A549 (cell line): ENCODE data around the gene SEMA6D. TPM values are rescaled to one million over a fixed set of nuclear protein-coding genes. Genes with fewer than 3 reads are reported as not detected.
"Not testable (repeated sequence)": the region's sequence is repeated elsewhere in the genome, so short reads cannot be mapped to it uniquely, and the experiment has no call there.

Experiments used
- ATAC-seq, 2 experiments: fragments of 200-7000 bp in 1 of 2; fragments of >200 bp in 1 of 2; cut with Nextera tagmentation in 1 of 2; cut with Tn5 transposase in 1 of 2; 3 replicates each; pipeline versions ENCODE4 v1.8.0 to v1.9.1; 2018 to 2020; ENCODE audit warnings: mild to moderate bottlenecking in 1 of 2, moderate library complexity in 1 of 2
- CTCF ChIA-PET: fragments of 300-600 bp; sonication (Branson Sonifier 250); formaldehyde crosslinking; extraction: SDS; loops from one replicate; lab custom pipeline; 2021; ENCODE audit warnings: antibody characterized with exemption, inconsistent platforms; lab: Yijun Ruan, JAX
- POLR2A ChIA-PET: fragments of 350-600 bp; formaldehyde crosslinking; extraction: SDS; loops from one replicate; lab custom pipeline; 2021; ENCODE audit warnings: antibody characterized with exemption, inconsistent platforms; lab: Yijun Ruan, JAX
- DNase-seq, 2 experiments: peaks; one replicate each; pipeline versions ENCODE4 v3.0.0 to v3.0.0-alpha.2; 2011 to 2016; ENCODE audit warnings: low read depth in 1 of 2, low spot score in 1 of 2
- FAIRE-seq: peaks from 2 replicates; lab custom pipeline; 2011; peaks lifted over from hg19 to GRCh38; lab: Jason Lieb, UNC
- H3K27ac ChIP-seq, 2 experiments: fragments of >200 bp; sonication (Bioruptor Twin); formaldehyde crosslinking; 3 replicates each; pipeline ENCODE4 v1.5.1; 2016 to 2017
- H3K4me1 ChIP-seq: fragments of >200 bp; sonication (Bioruptor Twin); formaldehyde crosslinking; 3 replicates; pipeline ENCODE4 v1.6.1; 2016
- H3K4me2 ChIP-seq: fragments of >200 bp; sonication (Bioruptor Twin); formaldehyde crosslinking; 3 replicates; pipeline ENCODE4 v1.6.1; 2016
- H3K4me3 ChIP-seq: fragments of >200 bp; sonication (Bioruptor Twin); formaldehyde crosslinking; 3 replicates; pipeline ENCODE4 v1.5.1; 2016
- H3K9me3 ChIP-seq: fragments of >200 bp; sonication (Bioruptor Twin); formaldehyde crosslinking; 3 replicates; pipeline ENCODE4 v1.6.1; 2016
- ATOH8 ChIP-seq: fragments of 250-450 bp; sonication (Bioruptor Pico); IDR thresholded peaks from 2 replicates; pipeline ENCODE4 v1.5.0; 2020; ENCODE audit warnings: low read depth, mild to moderate bottlenecking, moderate library complexity
- CHD4 ChIP-seq: fragments of 200-600 bp; sonication (generic); IDR thresholded peaks from 2 replicates; pipeline ENCODE4 v1.6.1; 2016; ENCODE audit warnings: antibody characterized with exemption, mild to moderate bottlenecking, borderline replicate concordance
- EP300 ChIP-seq, 2 experiments: fragments of >200 bp; sonication (Bioruptor Twin); formaldehyde crosslinking; IDR thresholded peaks; 2 replicates in 1 of 2; 3 replicates in 1 of 2; pipeline ENCODE4 v1.6.1; 2016 to 2017
- ESRRA ChIP-seq: fragments of 150-350 bp; IDR thresholded peaks from 2 replicates; pipeline ENCODE4 v1.6.1; 2014; ENCODE audit warnings: mild to moderate bottlenecking, low read length, borderline replicate concordance
- FOSL2 ChIP-seq, 2 experiments: fragments of 450-650 bp in 1 of 2; fragments of >200 bp in 1 of 2; sonication (Bioruptor Twin) in 1 of 2; formaldehyde crosslinking; IDR thresholded peaks; 2 replicates each; pipeline versions ENCODE4 v1.5.0 to v1.6.1; 2016 to 2020; ENCODE audit warnings: mild to moderate bottlenecking in 1 of 2, moderate library complexity in 1 of 2
- HDAC2 ChIP-seq: fragments of 200-600 bp; sonication (generic); IDR thresholded peaks from 2 replicates; pipeline ENCODE4 v1.6.1; 2016
- HEYL ChIP-seq: fragments of 250-450 bp; sonication (Bioruptor Pico); IDR thresholded peaks from 2 replicates; pipeline ENCODE4 v1.8.0; 2021; ENCODE audit warnings: mild to moderate bottlenecking, moderate library complexity
- HOXB13 ChIP-seq: fragments of 250-450 bp; sonication (Bioruptor Pico); IDR thresholded peaks from 2 replicates; pipeline ENCODE4 v1.5.0; 2020; ENCODE audit warnings: low read depth, mild to moderate bottlenecking, moderate library complexity
- HOXB5 ChIP-seq: fragments of 250-450 bp; sonication (Bioruptor Pico); IDR thresholded peaks from 2 replicates; pipeline ENCODE4 v1.5.0; 2020; ENCODE audit warnings: mild to moderate bottlenecking, moderate library complexity
- JUNB ChIP-seq: fragments of >200 bp; sonication (Bioruptor Twin); formaldehyde crosslinking; IDR thresholded peaks from 2 replicates; pipeline ENCODE4 v1.6.1; 2016
- KDM1A ChIP-seq: fragments of 200-600 bp; sonication (generic); IDR thresholded peaks from 2 replicates; pipeline ENCODE4 v1.6.1; 2016; ENCODE audit warnings: low read depth, mild to moderate bottlenecking
- KDM5A ChIP-seq: fragments of 200-600 bp; sonication (generic); IDR thresholded peaks from 2 replicates; pipeline ENCODE4 v1.6.1; 2016; ENCODE audit warnings: antibody characterized with exemption, mild to moderate bottlenecking
- NR3C1 ChIP-seq: fragments of >200 bp; sonication (Bioruptor Twin); formaldehyde crosslinking; IDR thresholded peaks from 3 replicates; pipeline ENCODE4 v1.6.1; 2017
- POLR2AphosphoS2 ChIP-seq: conservative IDR thresholded peaks from 2 replicates; pipeline ENCODE4 v1.6.1; 2012; ENCODE audit warnings: low read length, improper control_type of control experiment, inconsistent platforms
- SMC3 ChIP-seq: fragments of >200 bp; sonication (Bioruptor Twin); formaldehyde crosslinking; IDR thresholded peaks from 3 replicates; pipeline ENCODE4 v1.6.1; 2018; ENCODE audit warnings: inconsistent platforms
- TFCP2L1 ChIP-seq: fragments of 250-450 bp; sonication (Bioruptor Pico); IDR thresholded peaks from 2 replicates; pipeline ENCODE4 v1.5.0; 2021; ENCODE audit warnings: mild to moderate bottlenecking
- USF2 ChIP-seq: fragments of 450-650 bp; IDR thresholded peaks from 2 replicates; pipeline ENCODE4 v1.6.1; 2014; ENCODE audit warnings: antibody characterized with exemption
- ZFP36 ChIP-seq: fragments of 450-650 bp; IDR thresholded peaks from 2 replicates; pipeline ENCODE4 v1.6.1; 2014; ENCODE audit warnings: borderline replicate concordance; ENCODE audit not compliant: partially characterized antibody
- ZSCAN20 ChIP-seq: fragments of 250-450 bp; sonication (Bioruptor Pico); IDR thresholded peaks from 2 replicates; pipeline ENCODE4 v1.8.0; 2022; ENCODE audit warnings: mild to moderate bottlenecking, moderate library complexity
- WGBS: methylation state at CpG from one replicate; pipeline ENCODE4 v1.1.6; 2017; ENCODE audit errors: missing lambda C conversion rate; 5-methylcytosine and 5-hydroxymethylcytosine counted together
- polyA plus RNA-seq, 4 experiments: library from polyadenylated mRNA; depleted of rRNA in 3 of 4; stranded (reverse); fragments of >200 nt; fragmentation: RNase III in 1 of 4; extraction: RNeasy Plus Mini Kit Qiagen cat#74134 plus additional on column Dnase treatment in 1 of 4; gene quantifications; 2 replicates in 3 of 4; 3 replicates in 1 of 4; pipeline ENCODE4 v1.2.3, GENCODE V29; 2011 to 2017
- TF ChIP-seq, protein P1 (sequence below): IDR thresholded peaks from 2 replicates; pipeline ENCODE4 v1.6.1; 2012

Gene SEMA6D
- polyA plus RNA-seq, 2 of the 4 experiments (the other 2 are of a cell fraction) = not detected

DNA sequence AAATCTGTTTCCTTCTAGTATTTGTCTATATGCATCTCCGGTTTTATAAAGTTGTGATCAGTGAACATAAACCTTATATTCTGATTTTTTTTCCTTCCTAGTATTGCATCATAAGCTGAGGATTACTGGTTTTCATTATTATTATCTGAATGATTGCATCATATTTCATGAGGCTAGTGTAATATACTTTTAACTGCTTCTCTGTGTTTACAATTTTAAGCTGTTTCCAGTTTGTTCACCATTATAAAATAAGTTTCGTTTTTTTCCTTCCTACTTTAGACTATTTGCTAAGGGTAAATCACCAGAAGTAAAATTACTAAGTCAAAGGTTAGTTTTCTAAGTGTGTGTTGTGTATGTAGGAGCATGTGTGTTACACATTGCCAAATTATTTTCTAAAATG is 20.2 kb downstream of the SEMA6D start:
- FAIRE-seq (no peak), DNase-seq (no peak), ATAC-seq (no peak)
- CTCF ChIA-PET = no interaction called here
- TF ChIP-seq EP300 (IDR thresholded peaks at IDR 0.05) = no peak
- TF ChIP-seq KDM5A = no peak
- TF ChIP-seq ZFP36 = no peak
- no peak for TF ChIP-seq SMC3
- TF ChIP-seq TFCP2L1 (CRISPR knock-in tag) = no peak
- no peak for TF ChIP-seq HDAC2
- no peak for TF ChIP-seq HOXB5 (CRISPR knock-in tag)
- TF ChIP-seq FOSL2 (IDR thresholded peaks at IDR 0.05) = no peak
- TF ChIP-seq FOSL2 (CRISPR knock-in tag; IDR thresholded peaks at IDR 0.05) = no peak
- no peak for TF ChIP-seq ESRRA
- TF ChIP-seq ATOH8 (CRISPR knock-in tag) = no peak
- no peak for TF ChIP-seq JUNB
- TF ChIP-seq ZSCAN20 (CRISPR knock-in tag) = no peak
- TF ChIP-seq POLR2AphosphoS2 = no peak
- no peak for TF ChIP-seq HOXB13 (CRISPR knock-in tag)
- no peak for TF ChIP-seq KDM1A
- TF ChIP-seq NR3C1 = no peak
- TF ChIP-seq, protein P1, sequence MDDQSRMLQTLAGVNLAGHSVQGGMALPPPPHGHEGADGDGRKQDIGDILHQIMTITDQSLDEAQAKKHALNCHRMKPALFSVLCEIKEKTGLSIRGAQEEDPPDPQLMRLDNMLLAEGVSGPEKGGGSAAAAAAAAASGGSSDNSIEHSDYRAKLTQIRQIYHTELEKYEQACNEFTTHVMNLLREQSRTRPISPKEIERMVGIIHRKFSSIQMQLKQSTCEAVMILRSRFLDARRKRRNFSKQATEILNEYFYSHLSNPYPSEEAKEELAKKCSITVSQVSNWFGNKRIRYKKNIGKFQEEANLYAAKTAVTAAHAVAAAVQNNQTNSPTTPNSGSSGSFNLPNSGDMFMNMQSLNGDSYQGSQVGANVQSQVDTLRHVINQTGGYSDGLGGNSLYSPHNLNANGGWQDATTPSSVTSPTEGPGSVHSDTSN = no peak
- TF ChIP-seq USF2 = no peak
- H3K27ac ChIP-seq = no peak overlapping the region
- H3K4me1 ChIP-seq = no peaks in the 10 kb centered on the region
- H3K4me3 ChIP-seq = no peak overlapping the region
- H3K9me3 ChIP-seq = no peaks in the 10 kb centered on the region
- 0% methylated on average over 2 of the region's 2 CpGs for WGBS
- POLR2A ChIA-PET = no interaction called here
- no peak overlapping the region for H3K4me2 ChIP-seq

DNA sequence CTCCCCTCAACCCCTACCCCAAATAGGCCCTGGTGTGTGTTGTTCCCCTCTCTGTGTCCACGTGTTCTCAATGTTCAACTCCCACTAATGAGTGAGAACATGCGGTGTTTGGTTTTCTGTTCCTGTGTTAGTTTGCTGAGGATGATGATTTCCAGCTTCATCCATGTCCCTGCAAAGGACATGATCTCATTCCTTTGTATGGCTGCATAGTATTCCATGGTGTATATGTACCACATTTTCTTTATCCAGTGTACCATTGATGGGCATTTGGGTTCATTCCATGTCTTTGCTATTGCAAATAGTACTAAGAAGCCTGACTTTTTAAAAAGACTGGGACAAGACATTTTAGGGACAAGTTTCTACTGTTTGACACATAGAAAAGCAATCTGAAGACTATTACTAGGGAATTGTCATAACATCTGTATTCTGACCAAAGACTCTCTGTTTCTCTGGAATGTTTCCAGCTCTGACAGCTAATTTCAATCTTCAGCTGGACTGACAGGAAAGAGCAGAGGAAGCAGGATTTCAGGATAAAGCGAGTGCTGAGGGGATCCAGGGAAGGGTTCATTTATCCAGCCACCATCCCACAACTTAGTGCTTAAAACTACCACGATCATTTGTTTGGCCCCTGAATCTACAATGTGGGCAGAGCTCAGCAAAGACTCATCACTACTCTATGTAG is 21.0 kb downstream of the SEMA6D start:
- ATAC-seq, DNase-seq, CTCF ChIA-PET, FAIRE-seq, H3K4me2 ChIP-seq, H3K9me3 ChIP-seq, H3K27ac ChIP-seq, H3K4me3 ChIP-seq, H3K4me1 ChIP-seq, POLR2A ChIA-PET: not testable (repeated sequence)
- 4% methylated on average over 4 of the region's 4 CpGs for WGBS

- no peak overlapping the region for H3K4me3 ChIP-seq
- no peak for TF ChIP-seq HEYL (CRISPR knock-in tag)
- no peak for TF ChIP-seq CHD4
- ChIA-PET CTCF (no interaction called here), POLR2A (no interaction called here)
- no peak overlapping the region for H3K4me2 ChIP-seq
- H3K27ac ChIP-seq = no peak overlapping the region
- no peaks in the 10 kb centered on the region for H3K9me3 ChIP-seq
- 42% methylated on average over 4 of the region's 4 CpGs for WGBS
- H3K4me1 ChIP-seq = no peaks in the 10 kb centered on the region
- FAIRE-seq (no peak), DNase-seq (no peak), ATAC-seq (no peak)
Observed at GRCh38 chr15:47741082-47741481, 23.8 kb downstream of the SEMA6D start.
